H1 (cell line): ENCODE measurements around the gene CGNL1. TPM values are rescaled to one million over a fixed set of nuclear protein-coding genes. Genes with fewer than 3 reads are reported as not detected.

Experiments used
- CTCF ChIA-PET: fragments of 300-600 bp; sonication (Branson Sonifier 250); formaldehyde crosslinking; loops from one replicate; lab custom pipeline; 2021; ENCODE audit not compliant: partially characterized antibody; lab: Charles Lee
- POLR2A ChIA-PET: fragments of 300-600 bp; sonication (Branson Sonifier 250); formaldehyde crosslinking; loops from one replicate; lab custom pipeline; 2021; ENCODE audit warnings: inconsistent platforms; ENCODE audit not compliant: partially characterized antibody; lab: Charles Lee
- DNase-seq, 2 experiments: peaks; one replicate each; pipeline versions ENCODE4 v3.0.0 to v3.0.0-alpha.2; 2010 to 2022; ENCODE audit warnings: low spot score in 2 of 2, low read depth in 1 of 2, mixed read lengths in 1 of 2
- FAIRE-seq: peaks from 2 replicates; lab custom pipeline; 2011; peaks lifted over from hg19 to GRCh38; lab: Jason Lieb, UNC
- H2AFZ ChIP-seq: 2 replicates; pipeline ENCODE4 v1.8.1; 2012; ENCODE audit warnings: low read length, inconsistent platforms
- H2AK5ac ChIP-seq: 2 replicates; pipeline ENCODE4 v1.6.1; 2013; ENCODE audit warnings: low read depth, low read length
- H2BK120ac ChIP-seq: replicated peaks from 2 replicates; pipeline ENCODE3; 2013; ENCODE audit warnings: low read depth, low read length, inconsistent platforms
- H2BK12ac ChIP-seq: 2 replicates; pipeline ENCODE4 v1.6.1; 2013; ENCODE audit warnings: low read depth, low read length
- H2BK15ac ChIP-seq: 2 replicates; pipeline ENCODE4 v1.6.1; 2013; ENCODE audit warnings: low read length
- H2BK20ac ChIP-seq: 2 replicates; pipeline ENCODE4 v1.6.1; 2013; ENCODE audit warnings: low read length
- H2BK5ac ChIP-seq: 2 replicates; pipeline ENCODE4 v1.6.1; 2013; ENCODE audit warnings: low read depth, low read length
- H3K14ac ChIP-seq: 2 replicates; pipeline ENCODE4 v1.6.1; 2013; ENCODE audit warnings: inconsistent platforms; ENCODE audit not compliant: insufficient read length
- H3K18ac ChIP-seq: 2 replicates; pipeline ENCODE4 v1.6.1; 2013; ENCODE audit warnings: low read length; ENCODE audit errors: extremely low read depth
- H3K23ac ChIP-seq: 2 replicates; pipeline ENCODE4 v1.6.1; 2013; ENCODE audit warnings: inconsistent platforms; ENCODE audit not compliant: insufficient read length
- H3K23me2 ChIP-seq: 2 replicates; pipeline ENCODE4 v1.6.1; 2013; ENCODE audit warnings: low read depth, low read length
- H3K27ac ChIP-seq: 2 replicates; pipeline ENCODE4 v1.6.1; 2011; ENCODE audit warnings: low read depth, low read length, inconsistent platforms
- H3K27me3 ChIP-seq, 4 experiments: replicated peaks in 1 of 4; 1 replicate in 1 of 4; 2 replicates in 3 of 4; pipeline versions ENCODE4 v1.6.1 to v1.8.1; 2011 to 2013; ENCODE audit warnings: low read length in 3 of 4, mild to moderate bottlenecking in 3 of 4, inconsistent platforms in 2 of 4, mixed read lengths in 2 of 4, moderate library complexity in 1 of 4; ENCODE audit not compliant: control insufficient read depth in 3 of 4, insufficient read depth in 3 of 4; ENCODE audit errors: extremely low read depth in 1 of 4
- H3K36me3 ChIP-seq, 4 experiments: 2 replicates each; pipeline versions ENCODE4 v1.6.1 to v1.8.1; 2011 to 2013; ENCODE audit warnings: mild to moderate bottlenecking in 4 of 4, low read length in 3 of 4, moderate library complexity in 2 of 4, control low read depth in 1 of 4, inconsistent platforms in 1 of 4; ENCODE audit not compliant: insufficient read depth in 4 of 4, control insufficient read depth in 2 of 4
- H3K4ac ChIP-seq: replicated peaks from 2 replicates; pipeline ENCODE3; 2013; ENCODE audit warnings: low read length, low read depth, mixed read lengths, inconsistent platforms; ENCODE audit not compliant: insufficient read length
- H3K4me1 ChIP-seq, 4 experiments: replicated peaks in 1 of 4; 1 replicate in 1 of 4; 2 replicates in 3 of 4; pipeline versions ENCODE4 v1.6.1 to v1.8.1; 2011 to 2013; ENCODE audit warnings: low read length in 3 of 4, inconsistent platforms in 2 of 4, mixed read lengths in 1 of 4; ENCODE audit not compliant: insufficient read depth in 4 of 4, control insufficient read depth in 3 of 4
- H3K4me2 ChIP-seq, 2 experiments: 2 replicates each; pipeline versions ENCODE4 v1.6.1 to v1.8.1; 2011 to 2013; ENCODE audit warnings: low read depth in 2 of 2, low read length in 2 of 2, control low read depth in 1 of 2, inconsistent platforms in 1 of 2, mild to moderate bottlenecking in 1 of 2; ENCODE audit not compliant: insufficient read depth in 1 of 2
- H3K4me3 ChIP-seq, 4 experiments: fragments of 200-600, 300-600 bp in 1 of 4; sonication (generic), shearing (Covaris generic), sonication (Bioruptor Twin) in 1 of 4; 2 replicates each; pipeline versions ENCODE4 v1.5.1 to v1.8.1; 2011 to 2016; ENCODE audit warnings: low read length in 4 of 4, low read depth in 3 of 4, control low read depth in 2 of 4, inconsistent platforms in 2 of 4, mild to moderate bottlenecking in 2 of 4, mixed read lengths in 1 of 4, moderate library complexity in 1 of 4; ENCODE audit not compliant: insufficient read depth in 2 of 4; ENCODE audit errors: extremely low read depth in 1 of 4
- H3K56ac ChIP-seq: replicated peaks from 2 replicates; pipeline ENCODE3; 2013; ENCODE audit warnings: low read depth, mild to moderate bottlenecking, mixed read lengths, low read length, inconsistent platforms; ENCODE audit not compliant: insufficient read length
- H3K79me1 ChIP-seq: 2 replicates; pipeline ENCODE4 v1.6.1; 2013; ENCODE audit warnings: low read depth, low read length, control low read depth
- H3K79me2 ChIP-seq, 2 experiments: 2 replicates each; pipeline versions ENCODE4 v1.6.1 to v1.8.1; 2012 to 2013; ENCODE audit warnings: low read length in 2 of 2, mild to moderate bottlenecking in 2 of 2, inconsistent platforms in 1 of 2; ENCODE audit not compliant: insufficient read depth in 2 of 2, control insufficient read depth in 1 of 2
- H3K9ac ChIP-seq, 4 experiments: replicated peaks in 1 of 4; 1 replicate in 1 of 4; 2 replicates in 3 of 4; pipeline versions ENCODE4 v1.6.1 to v1.8.1; 2011 to 2013; ENCODE audit warnings: low read depth in 3 of 4, low read length in 3 of 4, control low read depth in 2 of 4, mild to moderate bottlenecking in 2 of 4, moderate library complexity in 2 of 4, inconsistent platforms in 1 of 4; ENCODE audit errors: extremely low read depth in 1 of 4
- H3K9me3 ChIP-seq, 2 experiments: 2 replicates each; pipeline versions ENCODE4 v1.6.1 to v1.8.1; 2012 to 2013; ENCODE audit warnings: mild to moderate bottlenecking in 2 of 2, moderate library complexity in 2 of 2, control low read depth in 1 of 2, inconsistent platforms in 1 of 2, low read depth in 1 of 2, low read length in 1 of 2, mixed read lengths in 1 of 2; ENCODE audit not compliant: insufficient read depth in 2 of 2
- H4K20me1 ChIP-seq, 2 experiments: replicated peaks in 1 of 2; 2 replicates each; pipeline versions ENCODE3 to v1.8.1; 2011 to 2013; ENCODE audit warnings: inconsistent platforms in 2 of 2, low read length in 2 of 2, mild to moderate bottlenecking in 1 of 2; ENCODE audit not compliant: insufficient read depth in 2 of 2, control insufficient read depth in 1 of 2
- H4K5ac ChIP-seq: 2 replicates; pipeline ENCODE4 v1.6.1; 2013; ENCODE audit warnings: low read length, low read depth, mixed read lengths, inconsistent platforms; ENCODE audit not compliant: insufficient read length
- H4K8ac ChIP-seq: 2 replicates; pipeline ENCODE4 v1.8.0; 2013; ENCODE audit warnings: mild to moderate bottlenecking, moderate library complexity, low read length, inconsistent platforms; ENCODE audit not compliant: insufficient read depth; ENCODE audit errors: extremely low read depth
- H4K91ac ChIP-seq: replicated peaks from 2 replicates; pipeline ENCODE3; 2013; ENCODE audit warnings: low read length, mixed read lengths, inconsistent platforms; ENCODE audit not compliant: insufficient read length
- CBX8 ChIP-seq: fragments of 300-800, 300-1000 bp; sonication (generic); IDR thresholded peaks from 2 replicates; pipeline ENCODE4 v1.7.1; 2016; ENCODE audit warnings: low read depth, low read length, borderline replicate concordance
- CEBPB ChIP-seq: IDR thresholded peaks from 2 replicates; pipeline ENCODE4 v1.6.1; 2012; ENCODE audit warnings: low read depth, low read length
- FOSL1 ChIP-seq: IDR thresholded peaks from 2 replicates; pipeline ENCODE4 v1.6.1; 2011; ENCODE audit warnings: mild to moderate bottlenecking, low read depth, low read length, moderate library complexity; ENCODE audit not compliant: insufficient read depth
- HDAC2 ChIP-seq, 2 experiments: fragments of 300-600 bp in 1 of 2; sonication (generic) in 1 of 2; IDR thresholded peaks; 2 replicates each; pipeline ENCODE4 v1.6.1; 2011 to 2012; ENCODE audit warnings: low read depth in 2 of 2, low read length in 2 of 2, mild to moderate bottlenecking in 2 of 2, moderate library complexity in 2 of 2, borderline replicate concordance in 1 of 2, inconsistent platforms in 1 of 2
- JUND ChIP-seq: IDR thresholded peaks from 2 replicates; pipeline ENCODE4 v1.6.1; 2011; ENCODE audit warnings: mild to moderate bottlenecking, improper control_type of control experiment, low read length
- POU5F1 ChIP-seq: IDR thresholded peaks from 2 replicates; pipeline ENCODE4 v1.6.1; 2011; ENCODE audit warnings: low read depth, mild to moderate bottlenecking, low read length, moderate library complexity
- RAD21 ChIP-seq, 2 experiments: IDR thresholded peaks in 1 of 2; conservative IDR thresholded peaks in 1 of 2; 2 replicates each; pipeline ENCODE4 v1.6.1; 2011; ENCODE audit warnings: low read depth in 2 of 2, low read length in 2 of 2, improper control_type of control experiment in 1 of 2, inconsistent platforms in 1 of 2, mild to moderate bottlenecking in 1 of 2, moderate library complexity in 1 of 2
- SRF ChIP-seq: IDR thresholded peaks from 2 replicates; pipeline ENCODE4 v1.6.1; 2011; ENCODE audit warnings: mild to moderate bottlenecking, low read depth, low read length, moderate library complexity
- WGBS, 2 experiments: shearing (Covaris generic) in 1 of 2; methylation state at CpG; one replicate each; pipeline versions ENCODE4 v1.1.6 to v1.1.7; 2013 to 2015; ENCODE audit warnings: low lambda C conversion rate in 2 of 2, mixed read lengths in 2 of 2, inconsistent platforms in 1 of 2, low coverage in 1 of 2, missing lambda C conversion rate in 1 of 2; ENCODE audit not compliant: insufficient replicate concordance in 2 of 2, insufficient coverage in 1 of 2, insufficient read length in 1 of 2; ENCODE audit errors: extremely low coverage in 1 of 2, missing lambda C conversion rate in 1 of 2; 5-methylcytosine and 5-hydroxymethylcytosine counted together
- polyA plus RNA-seq, 7 experiments: library from polyadenylated mRNA; depleted of rRNA in 3 of 7; stranded (reverse) in 5 of 7; unstranded in 2 of 7; fragments of >200 nt in 5 of 7; fragments of 200-250 nt in 2 of 7; gene quantifications; 1 replicate in 5 of 7; 2 replicates in 1 of 7; 4 replicates in 1 of 7; pipeline versions ENCODE4 v1.2.1 to v1.2.3, GENCODE V29; 2011 to 2013; ENCODE audit warnings: missing spikeins in 2 of 7, mixed read lengths in 2 of 7
- total RNA-seq: library from RNA; stranded (reverse); fragmentation: NEBNext Ultra II Directional; extraction: Animal tissue kit (Norgen Biotek cat#: 25700); gene quantifications from 2 replicates; pipeline ENCODE4 v1.2.1, GENCODE V29; 2021
- TF ChIP-seq, protein P1 (sequence below): IDR thresholded peaks from 2 replicates; pipeline ENCODE4 v1.6.1; 2012; ENCODE audit warnings: low read length, inconsistent platforms

The CGNL1 gene
- total and polyA plus RNA-seq, 2 of the 8 experiments (the other 6 are each of a cell fraction or from before 2014, with no cell fraction given) = 21.8 to 75.6 TPM

DNA sequence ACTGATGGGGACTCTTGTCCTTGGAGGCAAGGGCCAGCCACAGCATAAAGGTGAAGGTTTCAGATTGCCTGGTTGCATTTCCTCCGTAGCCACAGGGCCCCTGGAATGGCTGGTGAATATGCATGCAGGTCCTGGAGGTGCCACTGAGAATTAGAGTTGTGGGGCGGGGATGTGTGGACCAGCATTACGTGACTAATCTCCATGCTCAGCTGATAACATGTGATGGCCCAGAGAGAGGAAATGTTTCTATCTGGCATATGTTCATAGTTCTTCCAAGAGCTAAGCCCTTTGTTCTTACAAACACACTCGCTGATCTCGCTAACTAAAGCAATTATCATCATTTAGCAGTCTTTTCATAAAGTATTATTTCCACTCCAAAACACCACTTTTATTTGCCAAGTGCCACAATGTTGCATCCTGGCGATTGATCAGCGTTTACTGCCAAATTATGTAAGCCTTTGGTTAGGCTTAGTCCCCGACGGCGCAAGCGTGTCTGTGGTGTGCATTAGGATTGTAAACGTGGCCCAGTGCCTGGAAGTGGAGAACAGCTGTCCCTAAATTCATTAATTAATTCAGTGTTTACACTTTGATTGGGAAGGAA is 55.9 kb downstream of the CGNL1 start:
- Histone ChIP-seq H4K91ac (peak overlapping the region; percentile 63), H4K20me1 (no peaks in the 10 kb centered on the region), H3K4me2 (peak overlapping the region; percentile 27 to 33; a peak in 2 of 4 replicates), H2BK12ac (peak overlapping the region; percentile 70; the same call in 1 of the 2 replicates), H3K27ac (peak overlapping the region; percentile 3; the same call in 1 of the 2 replicates), H3K4me3 (no peak overlapping the region), H3K79me1 (peaks cover 6% of the 10 kb centered on the region), H3K4me1 (peaks cover 10 to 21% (median 19%) of the 10 kb centered on the region in 4 experiments), H2AK5ac (no peak overlapping the region; the same call in 1 of the 2 replicates), H2BK5ac (peak overlapping the region; percentile 78; the same call in 1 of the 2 replicates), H3K14ac (no peak overlapping the region), H2BK15ac (no peak overlapping the region), H3K36me3 (no peaks in the 10 kb centered on the region), H3K23ac (no peak overlapping the region), H2AFZ (no peak overlapping the region), H3K9me3 (no peaks in the 10 kb centered on the region), H3K27me3 (no peaks in the 10 kb centered on the region), H3K23me2 (no peaks in the 10 kb centered on the region), H3K9ac (no peak overlapping the region), H3K18ac (no peak overlapping the region), H3K4ac (peak overlapping the region; percentile 17), H3K56ac (no peak overlapping the region), H2BK20ac (no peak overlapping the region; the same call in 1 of the 2 replicates), H4K8ac (no peak overlapping the region), H2BK120ac (no peak overlapping the region), H3K79me2 (peaks cover 0 to 66% of the 10 kb centered on the region in 2 experiments; a peak in 2 of 4 replicates), H4K5ac (no peak overlapping the region)
- FAIRE-seq (peak; percentile 97), DNase-seq (peak; percentile 27 to 61)
- WGBS, 2 experiments = 74% methylated on average over 12 of the region's 12 CpGs; no CpG with 5 or more reads in 1 of the 2 experiments
- ChIA-PET POLR2A (interaction anchor here (1.6 to 1.8 kb wide), 2 partner anchors 46 to 78 kb away, joined by 5 to 7 read pairs; no protein-coding TSS in a partner anchor), CTCF (interaction anchor here (0.7 to 2.7 kb wide), 12 partner anchors 8 to 245 kb away, joined by 3 to 14 read pairs (median 4); no protein-coding TSS in a partner anchor)
- TF ChIP-seq JUND (no peak), POU5F1 (peak; percentile 79; the same call in 1 of the 2 replicates), CBX8 (no peak), RAD21 (IDR thresholded peaks at IDR 0.05 in 1 of 2, conservative IDR thresholded peaks at IDR 0.05 in 1 of 2; ENCODE audit: low read depth in 2 of 2, low read length in 2 of 2) (0 out of 4 replicates have a peak, but pooled peaks of 1 of the 2 experiments have one; percentile 14), FOSL1 (no peak), CEBPB (no peak), HDAC2 (IDR thresholded peaks at IDR 0.05; ENCODE audit: borderline replicate concordance in 1 of 2, low read depth in 2 of 2, low read length in 2 of 2) (no peak), SRF (no peak)
- TF ChIP-seq, protein P1, sequence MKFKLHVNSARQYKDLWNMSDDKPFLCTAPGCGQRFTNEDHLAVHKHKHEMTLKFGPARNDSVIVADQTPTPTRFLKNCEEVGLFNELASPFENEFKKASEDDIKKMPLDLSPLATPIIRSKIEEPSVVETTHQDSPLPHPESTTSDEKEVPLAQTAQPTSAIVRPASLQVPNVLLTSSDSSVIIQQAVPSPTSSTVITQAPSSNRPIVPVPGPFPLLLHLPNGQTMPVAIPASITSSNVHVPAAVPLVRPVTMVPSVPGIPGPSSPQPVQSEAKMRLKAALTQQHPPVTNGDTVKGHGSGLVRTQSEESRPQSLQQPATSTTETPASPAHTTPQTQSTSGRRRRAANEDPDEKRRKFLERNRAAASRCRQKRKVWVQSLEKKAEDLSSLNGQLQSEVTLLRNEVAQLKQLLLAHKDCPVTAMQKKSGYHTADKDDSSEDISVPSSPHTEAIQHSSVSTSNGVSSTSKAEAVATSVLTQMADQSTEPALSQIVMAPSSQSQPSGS = no peak
